GM13976 (cell line): Measurements from ENCODE around the gene THRAP3.
A peak's percentile ranks its signal among the peaks of the same experiment; 100 is the strongest.

ENCODE experiments used
- DNase-seq: peaks from one replicate; pipeline ENCODE4 v3.0.0; 2012; ENCODE audit warnings: low spot score
- CTCF ChIP-seq: IDR thresholded peaks from 2 replicates; pipeline ENCODE4 v1.5.1; 2012; ENCODE audit warnings: borderline replicate concordance, mild to moderate bottlenecking; ENCODE audit not compliant: insufficient read depth; ENCODE audit errors: extremely low read depth, missing control alignments, control extremely low read depth
- in situ Hi-C: fragments of 300-500 bp; cut with MboI; formaldehyde crosslinking; loops from one replicate; pipeline ENCODE4 v1.12.0; 2022; ENCODE audit warnings: low sequenced_read_pairs, mixed read lengths, inconsistent platforms; ENCODE audit not compliant: unreplicated experiment

THRAP3 gene

GRCh38 chr1:36322786-36323635, 98.8 kb downstream of the THRAP3 start:
- in situ Hi-C loops = no loop called here
- DNase-seq = peak; percentile 79

GRCh38 chr1:36323636-36324352, 99.6 kb downstream of the THRAP3 start, which contains the start of gene EVA1B:
Gene EVA1B, minus strand, starts transcription at chr1:36323645. Its CDS starts 608 bp downstream, at chr1:36323037.
- DNase-seq = peak; percentile 87
- in situ Hi-C loops = no loop called here
- TF ChIP-seq CTCF = no peak

More at GRCh38 chr1:36322786-36323635, 98.8 kb downstream of the THRAP3 start:
- TF ChIP-seq CTCF = no peak

GRCh38 chr1:36324353-36324703, 100.1 kb downstream of the THRAP3 start:
- in situ Hi-C loops = no loop called here
- TF ChIP-seq CTCF = no peak
- no peak for DNase-seq

- in situ Hi-C loops = no loop called here
- DNase-seq = no peak
- no peak for TF ChIP-seq CTCF
Measured at GRCh38 chr1:36326499-36326898, 102.3 kb downstream of the THRAP3 start.

GRCh38 chr1:36327421-36328087, 103.3 kb downstream of the THRAP3 start:
- no peak for TF ChIP-seq CTCF
- DNase-seq = no peak
- in situ Hi-C loops = no loop called here

GRCh38 chr1:36328088-36328480, 103.8 kb downstream of the THRAP3 start:
- in situ Hi-C loops = no loop called here
- no peak for TF ChIP-seq CTCF
- no peak for DNase-seq
